SK-N-SH (cell line): ENCODE data around the gene PKIB. TPM values are rescaled to one million over a fixed set of nuclear protein-coding genes. Genes with fewer than 3 reads are reported as not detected.

Source experiments
- CHD2 ChIP-seq: fragments of 150-350 bp; IDR thresholded peaks from 2 replicates; pipeline ENCODE4 v1.6.1; 2018; ENCODE audit warnings: low read length; ENCODE audit not compliant: partially characterized antibody
- REST ChIP-seq: IDR thresholded peaks from 2 replicates; pipeline ENCODE4 v1.6.1; 2012; ENCODE audit warnings: mild to moderate bottlenecking, low read depth, low read length, moderate library complexity
- polyA plus RNA-seq, 3 experiments: library from polyadenylated mRNA; depleted of rRNA; stranded (reverse); fragments of >200 nt; gene quantifications; 2 replicates each; pipeline ENCODE4 v1.2.3, GENCODE V29; 2012
- small RNA-seq, 7 experiments: library from RNA; depleted of rRNA; stranded (forward); fragments of <200 nt; gene quantifications; one replicate each; pipeline ENCODE3, GENCODE V24; 2012

The PKIB gene
- polyA plus RNA-seq, 1 of the 3 experiments (the other 2 are of a cell fraction) = 0.30 TPM

GRCh38 chr6:122772724-122773415, 162.7 kb downstream of the PKIB start (continued):
- TF ChIP-seq CHD2 (no peak), REST (no peak)

Small RNA genes lying within 50 kb of the gene (small RNA-seq; reads per million reads assigned to genes)
- 0 reads per million in 7 experiments for gene RN7SL564P

Other genes starting within 250 kb of the PKIB start
- 22.2 and 28.0 TPM in 2 replicates for gene HSF2, start 210.8 kb upstream of the PKIB start, polyA plus RNA-seq (2012; rRNA removed)
- gene SERINC1, start 138.6 kb upstream of the PKIB start, polyA plus RNA-seq (2012; rRNA removed) = 55.2 and 93.1 TPM in 2 replicates
- not detected in 2 replicates for gene FABP7, start 169.3 kb downstream of the PKIB start, polyA plus RNA-seq (2012; rRNA removed)
- gene SMPDL3A, start 178.9 kb downstream of the PKIB start, polyA plus RNA-seq (2012; rRNA removed) = 1.8 and 2.0 TPM in 2 replicates